Endodermal cell (in vitro differentiated cells): ENCODE measurements around the gene MIER2. TPM values are rescaled to one million over a fixed set of nuclear protein-coding genes. Genes with fewer than 3 reads are reported as not detected.

Experiments
- DNase-seq: peaks from one replicate; pipeline ENCODE4 v3.0.0-alpha.2; 2017
- H3K27ac ChIP-seq: 2 replicates; pipeline ENCODE4 v1.5.1; 2013; ENCODE audit warnings: mild to moderate bottlenecking, low read depth, low read length, moderate library complexity
- H3K27me3 ChIP-seq: 2 replicates; pipeline ENCODE4 v1.6.1; 2013; ENCODE audit warnings: mild to moderate bottlenecking, low read length, moderate library complexity; ENCODE audit not compliant: insufficient read depth, control insufficient read depth, poor library complexity, severe bottlenecking
- H3K36me3 ChIP-seq: 2 replicates; pipeline ENCODE4 v1.7.0; 2013; ENCODE audit warnings: mild to moderate bottlenecking, low read length, moderate library complexity; ENCODE audit not compliant: control insufficient read depth, insufficient read depth
- H3K4me1 ChIP-seq: one replicate; pipeline ENCODE4 v1.7.0; 2013; ENCODE audit warnings: low read length; ENCODE audit not compliant: control insufficient read depth, insufficient read depth
- H3K4me3 ChIP-seq: 2 replicates; pipeline ENCODE4 v1.5.1; 2013; ENCODE audit warnings: mild to moderate bottlenecking, low read length, moderate library complexity
- H3K9ac ChIP-seq: 2 replicates; pipeline ENCODE4 v1.6.1; 2013; ENCODE audit warnings: mild to moderate bottlenecking, low read length, moderate library complexity; ENCODE audit not compliant: poor library complexity, severe bottlenecking; ENCODE audit errors: extremely low read depth
- H3K9me3 ChIP-seq: 2 replicates; pipeline ENCODE4 v1.6.1; 2013; ENCODE audit warnings: mild to moderate bottlenecking, low read length, moderate library complexity; ENCODE audit not compliant: control insufficient read depth
- H3K27ac Mint-ChIP-seq: 2 replicates; pipeline ENCODE4 v1.8.0; 2020; ENCODE audit warnings: mixed read lengths
- H3K27me3 Mint-ChIP-seq: 2 replicates; pipeline ENCODE4 v1.8.0; 2021; ENCODE audit warnings: mild to moderate bottlenecking, mixed read lengths; ENCODE audit not compliant: insufficient read depth
- H3K36me3 Mint-ChIP-seq: 2 replicates; pipeline ENCODE4 v1.8.0; 2020; ENCODE audit warnings: low read depth, mixed read lengths
- H3K4me1 Mint-ChIP-seq: 2 replicates; pipeline ENCODE4 v1.8.0; 2020; ENCODE audit warnings: mixed read lengths
- H3K4me3 Mint-ChIP-seq: 2 replicates; pipeline ENCODE4 v1.8.0; 2020; ENCODE audit warnings: mild to moderate bottlenecking, moderate library complexity, mixed read lengths
- H3K9me3 Mint-ChIP-seq: 2 replicates; pipeline ENCODE4 v1.8.0; 2020; ENCODE audit warnings: mild to moderate bottlenecking, mixed read lengths
- WGBS, 2 experiments: methylation state at CpG; one replicate each; pipeline versions ENCODE4 v1.1.5 to v1.1.7; 2013; ENCODE audit warnings: missing lambda C conversion rate in 2 of 2, mixed read lengths in 1 of 2; ENCODE audit not compliant: insufficient coverage in 1 of 2, insufficient read length in 1 of 2; 5-methylcytosine and 5-hydroxymethylcytosine counted together
- total RNA-seq, 2 donors: library from RNA; stranded (reverse); fragmentation: NEBNext Ultra II Directional in 1 of 2; extraction: Animal tissue kit (Norgen Biotek cat#: 25700) in 1 of 2; gene quantifications; 2 replicates in 1 of 2; 3 replicates in 1 of 2; pipeline ENCODE4 v1.2.1, GENCODE V29; 2021
- TF ChIP-seq, protein P1 (sequence below): fragments of 200-600 bp; sonication (generic); conservative IDR thresholded peaks from 2 replicates; pipeline ENCODE4 v1.5.0; 2021; ENCODE audit warnings: antibody characterized with exemption, mild to moderate bottlenecking

The MIER2 gene
- total RNA-seq, 2 donors from 2014 or later: 50.5 to 51.3 TPM

DNA sequence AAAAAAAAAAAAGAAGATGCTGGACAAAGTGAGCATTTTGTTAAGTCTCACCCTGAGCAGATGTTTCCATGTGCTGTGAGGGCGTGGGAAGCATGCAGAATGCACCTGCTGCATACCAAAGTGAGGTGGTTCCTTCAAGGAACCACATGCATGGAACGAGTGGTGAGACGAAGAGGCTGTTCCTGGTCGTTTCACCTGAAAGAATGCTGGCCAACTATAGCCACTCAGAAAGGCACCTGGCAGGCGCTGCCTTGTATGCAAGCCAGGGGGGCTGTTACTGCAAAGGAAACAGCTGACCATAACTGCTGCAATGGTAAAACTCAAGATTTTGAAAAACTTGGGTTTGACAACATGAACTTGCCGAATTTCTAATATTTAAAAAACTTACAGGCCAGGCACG is 14.7 kb downstream of the MIER2 start:
- Histone ChIP-seq H3K27ac (no peak overlapping the region), H3K36me3 (peaks cover 83% of the 10 kb centered on the region), H3K9ac (no peak overlapping the region), H3K4me3 (no peak overlapping the region), H3K9me3 (peaks cover 40% of the 10 kb centered on the region), H3K27me3 (no peaks in the 10 kb centered on the region), H3K4me1 (no peaks in the 10 kb centered on the region)
- Mint-ChIP-seq H3K9me3 (peaks cover 21% of the 10 kb centered on the region), H3K4me1 (no peaks in the 10 kb centered on the region), H3K36me3 (peaks cover 74% of the 10 kb centered on the region), H3K4me3 (no peak overlapping the region), H3K27me3 (no peaks in the 10 kb centered on the region), H3K27ac (no peak overlapping the region)
- TF ChIP-seq, protein P1, sequence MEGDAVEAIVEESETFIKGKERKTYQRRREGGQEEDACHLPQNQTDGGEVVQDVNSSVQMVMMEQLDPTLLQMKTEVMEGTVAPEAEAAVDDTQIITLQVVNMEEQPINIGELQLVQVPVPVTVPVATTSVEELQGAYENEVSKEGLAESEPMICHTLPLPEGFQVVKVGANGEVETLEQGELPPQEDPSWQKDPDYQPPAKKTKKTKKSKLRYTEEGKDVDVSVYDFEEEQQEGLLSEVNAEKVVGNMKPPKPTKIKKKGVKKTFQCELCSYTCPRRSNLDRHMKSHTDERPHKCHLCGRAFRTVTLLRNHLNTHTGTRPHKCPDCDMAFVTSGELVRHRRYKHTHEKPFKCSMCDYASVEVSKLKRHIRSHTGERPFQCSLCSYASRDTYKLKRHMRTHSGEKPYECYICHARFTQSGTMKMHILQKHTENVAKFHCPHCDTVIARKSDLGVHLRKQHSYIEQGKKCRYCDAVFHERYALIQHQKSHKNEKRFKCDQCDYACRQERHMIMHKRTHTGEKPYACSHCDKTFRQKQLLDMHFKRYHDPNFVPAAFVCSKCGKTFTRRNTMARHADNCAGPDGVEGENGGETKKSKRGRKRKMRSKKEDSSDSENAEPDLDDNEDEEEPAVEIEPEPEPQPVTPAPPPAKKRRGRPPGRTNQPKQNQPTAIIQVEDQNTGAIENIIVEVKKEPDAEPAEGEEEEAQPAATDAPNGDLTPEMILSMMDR: no peak
- no peak for DNase-seq
- 96 to 97% methylated on average over 6 to 7 of the region's 7 CpGs for WGBS, 2 experiments

DNA sequence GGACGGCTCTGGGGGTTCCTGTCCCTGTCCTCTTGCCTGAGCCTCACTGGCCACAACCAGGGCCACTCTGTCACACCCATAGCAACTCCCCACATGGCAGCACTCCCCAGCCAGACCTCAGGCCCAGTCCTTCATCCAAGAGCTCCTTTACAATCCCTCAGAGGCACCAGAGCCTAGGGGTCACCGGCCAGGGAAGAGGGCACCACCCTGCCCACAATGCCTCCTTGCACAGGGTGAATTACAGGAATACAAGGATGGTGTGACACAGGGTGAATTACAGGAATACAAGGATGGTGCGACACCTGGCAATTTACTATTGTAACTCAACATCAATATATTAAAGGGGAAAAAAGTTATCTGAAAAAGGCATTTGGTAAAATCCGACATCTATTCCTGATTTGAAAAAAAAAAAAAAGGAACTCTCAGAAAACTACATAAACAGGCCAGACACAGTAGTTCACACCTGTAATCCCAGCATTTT is 16.5 kb downstream of the MIER2 start:
- Histone ChIP-seq H3K27ac (no peak overlapping the region), H3K36me3 (peaks cover 91% of the 10 kb centered on the region), H3K9me3 (peaks cover 56% of the 10 kb centered on the region), H3K4me3 (no peak overlapping the region), H3K27me3 (no peaks in the 10 kb centered on the region), H3K4me1 (no peaks in the 10 kb centered on the region), H3K9ac (no peak overlapping the region)
- DNase-seq: no peak
- 87% methylated on average over 3 of the region's 4 CpGs; no CpG with 5 or more reads in 1 of the 2 experiments for WGBS, 2 experiments
- no peak overlapping the region for H3K27ac Mint-ChIP-seq
- no peaks in the 10 kb centered on the region for H3K27me3 Mint-ChIP-seq
- H3K4me1 Mint-ChIP-seq: no peaks in the 10 kb centered on the region
- peaks cover 21% of the 10 kb centered on the region for H3K9me3 Mint-ChIP-seq
- no peak overlapping the region for H3K4me3 Mint-ChIP-seq
- peaks cover 62% of the 10 kb centered on the region for H3K36me3 Mint-ChIP-seq
- TF ChIP-seq, protein P1: no peak

DNA sequence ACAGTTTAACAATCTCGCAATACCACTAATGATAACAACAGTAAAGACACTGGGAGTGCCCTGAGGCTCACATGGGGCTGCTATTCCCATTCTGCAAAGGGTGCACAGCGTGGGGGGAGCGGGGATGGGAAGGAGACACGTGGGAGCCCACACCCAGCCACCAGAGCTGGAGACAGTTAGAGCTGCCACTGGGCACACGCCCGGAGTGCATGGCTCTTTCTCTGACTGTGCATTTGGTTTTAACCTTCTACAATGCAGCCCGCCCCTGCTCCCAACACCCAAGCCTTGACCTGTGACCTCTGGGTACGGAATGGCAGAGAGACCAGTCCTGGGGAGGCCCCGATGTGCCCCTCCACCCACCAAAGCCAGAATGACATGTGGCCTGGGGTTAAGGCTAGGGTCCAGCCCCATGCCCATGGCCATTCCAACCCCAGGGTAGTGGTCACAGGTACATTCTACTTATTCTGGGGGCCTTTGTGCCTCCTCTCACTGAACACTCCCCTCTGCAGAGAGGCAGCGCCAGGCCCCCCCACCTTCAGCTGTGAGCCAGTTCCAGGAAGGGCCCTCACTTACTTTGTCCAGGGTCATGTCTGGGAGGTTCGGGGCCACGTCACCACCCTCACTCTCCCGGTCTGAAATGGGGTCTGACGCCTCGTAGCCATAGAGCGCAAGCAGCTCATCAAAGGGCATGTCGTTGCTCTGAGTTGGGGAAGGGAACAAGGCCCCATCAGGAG is 17.1 kb downstream of the MIER2 start:
- peaks cover 21% of the 10 kb centered on the region for H3K9me3 Mint-ChIP-seq
- no peak overlapping the region for H3K27ac Mint-ChIP-seq
- Histone ChIP-seq H3K27me3 (no peaks in the 10 kb centered on the region), H3K4me1 (no peaks in the 10 kb centered on the region), H3K9ac (no peak overlapping the region), H3K9me3 (peaks cover 62% of the 10 kb centered on the region), H3K27ac (no peak overlapping the region), H3K36me3 (peaks cover 97% of the 10 kb centered on the region), H3K4me3 (no peak overlapping the region)
- H3K4me3 Mint-ChIP-seq: no peak overlapping the region
- TF ChIP-seq, protein P1: no peak
- no peak for DNase-seq
- H3K36me3 Mint-ChIP-seq: peaks cover 62% of the 10 kb centered on the region
- 98% methylated on average over 11 to 17 of the region's 17 CpGs for WGBS, 2 experiments
- no peaks in the 10 kb centered on the region for H3K27me3 Mint-ChIP-seq
- H3K4me1 Mint-ChIP-seq: no peaks in the 10 kb centered on the region
